HG03045 (cell line): ENCODE measurements around the gene TEKT2.

Source experiments
- ATAC-seq: cut with Tn5 transposase; IDR thresholded peaks from one replicate; pipeline ENCODE4 v1.9.1; 2021; ENCODE audit warnings: mild to moderate bottlenecking, moderate library complexity; ENCODE audit not compliant: unreplicated experiment

TEKT2 gene

DNA sequence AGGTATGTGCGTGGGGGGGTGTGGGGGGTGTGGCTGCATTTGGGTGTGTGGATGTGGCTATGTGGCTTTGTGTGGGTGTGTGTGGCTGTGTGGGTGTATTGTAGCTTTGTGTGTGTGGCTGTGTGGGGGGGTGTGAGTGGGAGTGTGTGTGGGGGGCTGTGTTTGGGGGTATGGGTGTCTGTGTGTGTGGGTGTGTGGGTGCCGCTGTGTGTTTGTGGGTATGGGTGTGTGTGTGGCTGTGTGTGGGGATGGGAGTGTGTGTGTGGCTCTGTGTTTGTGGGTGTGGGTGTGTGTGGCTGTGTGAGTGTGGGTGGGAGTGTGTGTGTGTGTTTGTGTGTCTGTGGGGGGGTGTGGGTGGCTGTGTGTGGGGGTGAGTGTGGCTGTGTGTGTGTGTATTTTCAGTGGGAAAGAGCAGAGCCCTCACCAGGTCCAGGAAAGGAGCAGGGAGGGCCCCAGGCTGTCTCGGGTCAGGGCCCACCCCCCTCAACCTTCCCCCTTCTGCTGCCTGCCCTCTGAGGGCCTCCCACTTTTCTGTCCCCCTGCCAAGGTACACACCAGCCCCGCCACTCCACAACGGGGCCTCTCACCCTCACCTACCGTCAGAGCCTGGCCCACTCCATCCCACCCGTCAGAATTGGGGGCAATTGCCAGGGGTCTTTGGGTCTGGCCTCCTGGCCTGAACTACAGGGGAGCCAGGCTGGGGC, 43.1 kb downstream of the TEKT2 start:
- no peak for ATAC-seq

DNA sequence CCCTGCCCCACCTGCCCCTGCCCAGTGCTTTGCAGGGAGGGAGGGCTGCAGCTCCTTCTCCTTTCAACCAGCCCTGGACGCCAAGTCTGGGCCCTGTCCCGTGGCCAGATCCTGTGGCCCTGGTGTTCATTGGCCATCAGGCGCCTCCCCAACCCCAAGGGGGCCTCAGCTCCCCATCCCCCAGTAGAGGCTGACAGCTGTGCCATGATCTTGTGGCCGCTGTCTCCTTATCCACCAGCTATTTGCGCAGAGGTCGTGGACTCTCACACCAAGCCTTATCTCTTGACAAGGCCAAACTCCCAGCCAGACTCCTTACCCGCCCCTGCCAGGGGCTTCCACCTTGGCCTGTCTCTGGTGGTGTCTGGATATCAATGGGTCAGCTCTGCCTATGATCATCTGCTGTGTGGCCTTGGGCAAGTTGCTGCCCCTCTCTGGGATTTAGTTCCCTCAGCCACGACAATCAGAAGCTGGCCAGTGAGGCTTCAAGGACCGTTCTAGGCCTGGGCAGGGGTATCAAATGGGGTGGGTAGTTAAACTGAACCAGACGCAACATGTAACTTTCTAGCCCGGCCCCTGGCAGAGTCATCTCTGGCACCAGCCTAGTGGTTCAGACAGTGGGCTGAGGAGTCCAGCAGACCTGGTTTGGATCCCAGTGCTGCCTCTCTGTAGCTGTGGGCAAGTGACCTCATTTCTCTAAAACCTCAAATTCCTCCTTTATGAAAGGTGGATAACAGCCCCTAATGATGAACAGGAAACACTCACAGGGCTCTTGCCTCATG, 44.4 kb downstream of the TEKT2 start:
- ATAC-seq, result no peak

DNA sequence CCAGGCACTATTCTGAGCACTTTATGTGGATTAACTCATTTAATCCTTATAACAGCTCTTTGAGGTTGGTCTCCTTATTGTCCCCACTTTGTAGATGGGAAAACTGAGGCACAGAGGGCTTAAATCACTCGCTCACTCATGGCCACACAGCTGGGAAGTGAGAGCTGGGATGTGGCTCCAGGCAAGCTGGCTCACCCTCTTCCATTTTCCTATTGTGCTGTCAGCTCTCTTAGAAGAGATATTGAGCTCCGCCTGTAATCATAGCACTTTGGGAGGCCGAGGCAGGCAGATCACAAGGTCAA, 45.0 kb downstream of the TEKT2 start:
- ATAC-seq, result no peak

DNA sequence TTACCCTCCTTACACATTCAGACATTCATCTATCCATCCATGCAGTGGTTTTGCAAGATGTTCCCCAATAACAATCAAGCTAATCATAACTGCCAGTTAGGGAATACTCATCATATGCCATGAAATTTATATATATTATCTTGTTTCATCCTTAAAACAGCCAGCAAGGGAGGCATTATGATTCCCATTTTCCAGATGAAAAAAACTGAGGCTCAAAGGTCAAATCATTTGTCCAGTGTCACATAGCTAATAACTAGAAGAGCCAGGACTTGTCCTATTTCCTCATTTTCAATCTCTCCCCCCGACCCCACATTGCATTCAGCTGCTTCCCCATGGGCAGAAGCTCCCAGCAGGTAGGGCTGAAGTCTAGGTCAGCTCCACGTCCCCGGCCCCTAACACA, 48.1 kb downstream of the TEKT2 start:
- no peak for ATAC-seq

DNA sequence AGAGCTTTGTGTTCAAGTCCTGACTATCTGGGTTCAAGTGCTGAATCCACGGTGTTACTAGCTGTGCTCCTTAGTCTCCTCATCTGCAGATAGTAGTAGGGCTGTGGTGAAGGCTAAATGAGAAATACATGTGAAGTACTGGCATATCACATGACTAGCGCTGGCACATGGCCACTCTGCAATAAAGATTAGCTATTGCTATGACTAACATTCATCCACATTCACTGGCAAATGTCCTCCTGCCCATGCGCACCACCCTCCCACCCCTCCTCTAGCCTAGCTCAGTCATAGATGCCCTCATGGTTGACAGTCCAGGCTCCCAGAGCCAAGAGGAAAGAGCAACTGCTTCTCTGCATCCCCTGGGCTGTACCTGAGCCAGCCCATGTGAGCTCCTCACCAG, 49.6 kb downstream of the TEKT2 start:
- no peak for ATAC-seq

DNA sequence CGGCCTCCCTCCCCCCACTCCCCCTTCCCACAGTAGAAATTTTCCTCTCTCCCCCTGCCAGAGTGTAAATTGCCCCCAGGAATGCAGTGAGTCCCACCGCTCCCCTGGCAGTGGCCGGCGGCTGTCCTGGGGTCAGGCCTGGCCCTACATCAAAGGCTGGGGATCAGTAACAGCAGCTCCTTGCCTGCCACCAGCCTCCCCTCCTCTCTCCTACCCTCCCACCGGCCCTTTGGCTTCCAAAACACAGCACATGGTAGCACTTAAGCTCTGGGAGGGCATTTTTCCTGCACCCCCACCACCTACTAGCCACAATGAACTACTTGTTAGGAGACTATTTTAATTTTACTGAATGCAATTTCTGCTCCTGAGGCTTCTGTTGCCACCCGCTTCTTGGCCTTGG, 50.1 kb downstream of the TEKT2 start:
- no peak for ATAC-seq

DNA sequence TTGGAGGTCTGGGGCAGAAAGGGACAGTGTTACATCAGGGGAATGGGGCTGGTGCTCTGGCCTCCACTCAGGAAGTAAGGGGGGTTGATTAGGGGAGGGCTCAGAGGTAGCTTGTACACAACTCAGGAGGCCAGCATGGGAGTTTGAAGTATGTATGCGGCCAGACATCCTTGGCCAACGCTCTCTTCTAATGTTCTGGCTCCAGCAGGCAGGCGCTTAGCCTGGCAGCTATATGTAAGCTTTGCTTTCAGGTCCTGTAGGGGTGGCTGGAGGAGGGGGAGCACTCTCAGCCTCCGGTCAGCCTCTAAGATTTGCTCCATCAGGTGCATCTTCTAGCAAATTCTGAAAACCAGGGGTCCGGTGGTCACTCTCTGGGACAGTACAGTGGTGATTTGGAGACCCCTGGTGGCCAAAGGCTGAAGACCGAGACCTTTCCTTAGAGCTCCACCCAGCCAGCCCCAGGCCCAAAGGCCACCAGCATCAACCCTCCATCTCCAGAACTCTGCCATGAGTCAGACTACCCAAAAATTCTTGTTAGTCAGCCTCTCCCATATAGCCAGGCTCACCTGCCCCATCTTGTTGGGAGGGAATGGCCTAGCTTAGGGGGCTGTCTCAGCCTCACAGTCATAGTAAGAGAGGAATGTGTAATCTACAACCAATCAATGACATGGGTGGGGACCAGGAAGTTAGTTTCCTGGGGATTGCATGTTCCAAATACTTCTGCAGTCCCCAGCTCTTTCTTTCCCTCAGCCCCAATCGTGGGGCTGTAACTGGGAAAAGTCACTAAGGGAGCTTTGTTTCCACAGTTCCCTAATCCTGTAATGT, 50.8 kb downstream of the TEKT2 start:
- ATAC-seq, result no peak

DNA sequence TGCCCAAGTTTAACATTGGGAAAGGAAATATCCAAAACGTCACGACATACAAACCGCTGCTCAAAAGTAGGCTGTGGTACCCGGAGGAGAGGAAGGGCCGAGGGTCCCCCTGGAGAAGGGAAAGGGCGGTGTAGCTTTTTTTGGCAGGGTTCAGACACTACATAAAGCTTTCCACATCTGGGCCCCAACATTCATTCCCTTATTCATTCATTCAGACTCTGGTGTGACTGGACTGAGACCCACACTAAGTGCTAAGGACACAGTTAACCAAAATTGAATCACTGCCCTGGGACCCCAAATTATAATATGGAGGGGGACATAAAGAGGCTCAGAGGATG, 51.4 kb downstream of the TEKT2 start:
- ATAC-seq, result no peak

GRCh38 chr1:36135796-36136195, 51.9 kb downstream of the TEKT2 start:
- no peak for ATAC-seq

- ATAC-seq, result no peak
These were observed 52.6 kb downstream of the TEKT2 start for GRCh38 chr1:36136535-36136934.

DNA sequence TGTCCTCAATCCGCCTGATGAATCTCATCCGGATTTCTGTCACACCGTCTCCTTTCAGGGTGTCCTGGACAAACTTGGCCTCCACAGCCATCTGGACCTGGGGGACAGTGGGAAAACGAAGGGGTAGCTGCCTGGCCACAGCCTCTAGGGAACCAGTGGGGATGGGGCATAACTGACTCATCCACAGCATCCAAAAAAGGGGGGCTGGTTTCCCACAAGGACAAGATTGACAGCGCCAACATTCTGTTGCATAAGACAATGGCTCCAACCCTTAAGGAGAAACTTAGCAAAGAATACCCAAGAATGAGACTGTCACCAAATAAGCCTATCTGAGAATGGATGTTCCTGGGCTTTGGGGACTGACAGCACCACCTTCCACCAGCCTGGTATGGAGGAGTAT, 53.3 kb downstream of the TEKT2 start:
- ATAC-seq, result no peak

DNA sequence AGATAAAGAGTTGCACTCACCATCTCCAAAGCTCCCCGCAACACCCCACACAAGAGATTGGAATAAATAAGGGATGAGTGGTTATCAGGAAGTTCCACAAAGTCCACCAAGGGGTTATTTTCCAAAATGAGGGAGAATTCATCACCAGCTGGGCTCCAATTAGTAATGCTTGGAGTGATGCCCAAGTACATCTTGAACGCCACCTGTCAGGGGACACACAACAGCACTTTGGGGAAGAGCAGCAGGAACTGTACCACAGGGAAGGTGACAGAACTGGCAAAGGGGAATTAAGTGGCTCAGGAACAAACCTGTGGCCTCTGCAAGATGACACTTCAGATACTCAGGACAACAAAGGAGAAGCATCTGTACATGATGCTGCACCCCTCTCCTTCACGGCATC, 53.9 kb downstream of the TEKT2 start:
- no peak for ATAC-seq
